SK-N-SH (cell line): ENCODE results near the gene XRRA1.

Source experiments
- CTCF ChIP-seq: fragments of 200-600 bp; sonication (generic); IDR thresholded peaks from 2 replicates; pipeline ENCODE4 v1.6.1; 2017; ENCODE audit warnings: antibody characterized with exemption, mild to moderate bottlenecking, moderate library complexity
- EZH2phosphoT487 ChIP-seq: fragments of 200-600 bp; sonication (generic); IDR thresholded peaks from 2 replicates; pipeline ENCODE4 v1.6.1; 2017; ENCODE audit warnings: low read depth, mixed run types, mild to moderate bottlenecking, antibody characterized with exemption, moderate library complexity, borderline replicate concordance
- MXI1 ChIP-seq: IDR thresholded peaks from 2 replicates; pipeline ENCODE4 v1.6.1; 2012; ENCODE audit warnings: mild to moderate bottlenecking, low read depth, low read length, improper control_type of control experiment
- YY1 ChIP-seq: IDR thresholded peaks from 2 replicates; pipeline ENCODE4 v1.4.0; 2012; ENCODE audit warnings: low read depth, mild to moderate bottlenecking

GRCh38 chr11:74838188-74838587 lies 110.7 kb downstream of the XRRA1 start:
- TF ChIP-seq EZH2phosphoT487 (no peak), MXI1 (no peak), CTCF (no peak), YY1 (no peak)
